ENCODE data around the gene PANX3. TPM values are rescaled to one million over a fixed set of nuclear protein-coding genes. Genes with fewer than 3 reads are reported as not detected.

PANX3 gene
- total RNA-seq, 1 donor from 2014 or later = not detected

GRCh38 chr11:124608147-124608546 is 3.1 kb upstream of the PANX3 start:
- intact Hi-C loops (cut with DNase I) = no loop called here
- no peak for DNase-seq
- ATAC-seq (ENCODE audit: poor library complexity) = no peak

- ATAC-seq (ENCODE audit: poor library complexity) (no peak), DNase-seq (no peak)
- intact Hi-C loops (cut with DNase I) = no loop called here
These were observed 933 bp upstream of the PANX3 start for GRCh38 chr11:124610295-124610694.

- intact Hi-C loops (cut with DNase I) = no loop called here
- ATAC-seq (ENCODE audit: poor library complexity) = no peak
These were observed 817 bp downstream of the PANX3 start for GRCh38 chr11:124612045-124612444.

GRCh38 chr11:124612567-124613246 is 1.5 kb downstream of the PANX3 start:
- intact Hi-C loops (cut with DNase I) = no loop called here
- DNase-seq (no peak), ATAC-seq (ENCODE audit: poor library complexity) (no peak)

More at GRCh38 chr11:124612045-124612444, 817 bp downstream of the PANX3 start:
- no peak for DNase-seq

- no peak for ATAC-seq (ENCODE audit: poor library complexity)
- no peak for DNase-seq
- intact Hi-C loops (cut with DNase I) = no loop called here
These were observed 7.6 kb downstream of the PANX3 start for GRCh38 chr11:124618863-124619262.

GRCh38 chr11:124622531-124623451 is 11.6 kb downstream of the PANX3 start, which contains the start of gene TBRG1:
TSS of gene TBRG1 (plus strand) at chr11:124622864. CDS start at chr11:124623084, 220 bp downstream.
- DNase-seq (peak; percentile 93), ATAC-seq (ENCODE audit: poor library complexity) (peak; percentile 100)
- intact Hi-C loops (cut with DNase I) = no loop called here

GRCh38 chr11:124623861-124624525 is 12.8 kb downstream of the PANX3 start:
- DNase-seq = no peak
- no peak for ATAC-seq (ENCODE audit: poor library complexity)
- intact Hi-C loops (cut with DNase I) = no loop called here

- DNase-seq (no peak), ATAC-seq (ENCODE audit: poor library complexity) (no peak)
- intact Hi-C loops (cut with DNase I) = no loop called here
These were observed 14.4 kb downstream of the PANX3 start for GRCh38 chr11:124625504-124626168.

- ATAC-seq (ENCODE audit: poor library complexity) = no peak
- intact Hi-C loops (cut with DNase I) = no loop called here
- DNase-seq = no peak
These were observed 16.3 kb downstream of the PANX3 start for GRCh38 chr11:124627546-124627945.

GRCh38 chr11:124629961-124630360 is 18.7 kb downstream of the PANX3 start:
- DNase-seq = no peak
- no peak for ATAC-seq (ENCODE audit: poor library complexity)
- intact Hi-C loops (cut with DNase I) = no loop called here

GRCh38 chr11:124633355-124633754 is 22.1 kb downstream of the PANX3 start:
- ATAC-seq (ENCODE audit: poor library complexity) = no peak
- intact Hi-C loops (cut with DNase I) = no loop called here
- no peak for DNase-seq

- intact Hi-C loops (cut with DNase I) = no loop called here
- no peak for DNase-seq
- ATAC-seq (ENCODE audit: poor library complexity) = no peak
These were observed 24.7 kb downstream of the PANX3 start for GRCh38 chr11:124635932-124636331.

- ATAC-seq (ENCODE audit: poor library complexity) (no peak), DNase-seq (no peak)
- intact Hi-C loops (cut with DNase I) = no loop called here
These were observed 27.3 kb downstream of the PANX3 start for GRCh38 chr11:124638500-124638899.

GRCh38 chr11:124639186-124639585 is 28.0 kb downstream of the PANX3 start:
- no peak for ATAC-seq (ENCODE audit: poor library complexity)
- no peak for DNase-seq
- intact Hi-C loops (cut with DNase I) = no loop called here

- intact Hi-C loops (cut with DNase I) = loop anchor here (5.0 kb wide), 1 partner anchor 197 kb away; no protein-coding TSS in a partner anchor
These were observed 29.4 kb downstream of the PANX3 start for GRCh38 chr11:124640666-124641065.

GRCh38 chr11:124642628-124643027 is 31.4 kb downstream of the PANX3 start:
- intact Hi-C loops (cut with DNase I) = loop anchor here (5.0 kb wide), 1 partner anchor 195 kb away; no protein-coding TSS in a partner anchor
- DNase-seq = no peak
- no peak for ATAC-seq (ENCODE audit: poor library complexity)

More at GRCh38 chr11:124640666-124641065, 29.4 kb downstream of the PANX3 start:
- DNase-seq (no peak), ATAC-seq (ENCODE audit: poor library complexity) (no peak)

GRCh38 chr11:124643042-124643604 is 31.9 kb downstream of the PANX3 start:
- DNase-seq (no peak), ATAC-seq (ENCODE audit: poor library complexity) (no peak)
- intact Hi-C loops (cut with DNase I) = loop anchor here (5.0 kb wide), 1 partner anchor 194 kb away; no protein-coding TSS in a partner anchor
